HG03039 (cell line): ENCODE measurements around the gene LASP1NB.
"Not testable (repeated sequence)": the region's sequence is repeated elsewhere in the genome, so short reads cannot be mapped to it uniquely, and the experiment has no call there.

Experiments used
- ATAC-seq: cut with Tn5 transposase; IDR thresholded peaks from one replicate; pipeline ENCODE4 v1.9.1; 2021; ENCODE audit warnings: mild to moderate bottlenecking, moderate library complexity; ENCODE audit not compliant: unreplicated experiment

LASP1NB gene

DNA sequence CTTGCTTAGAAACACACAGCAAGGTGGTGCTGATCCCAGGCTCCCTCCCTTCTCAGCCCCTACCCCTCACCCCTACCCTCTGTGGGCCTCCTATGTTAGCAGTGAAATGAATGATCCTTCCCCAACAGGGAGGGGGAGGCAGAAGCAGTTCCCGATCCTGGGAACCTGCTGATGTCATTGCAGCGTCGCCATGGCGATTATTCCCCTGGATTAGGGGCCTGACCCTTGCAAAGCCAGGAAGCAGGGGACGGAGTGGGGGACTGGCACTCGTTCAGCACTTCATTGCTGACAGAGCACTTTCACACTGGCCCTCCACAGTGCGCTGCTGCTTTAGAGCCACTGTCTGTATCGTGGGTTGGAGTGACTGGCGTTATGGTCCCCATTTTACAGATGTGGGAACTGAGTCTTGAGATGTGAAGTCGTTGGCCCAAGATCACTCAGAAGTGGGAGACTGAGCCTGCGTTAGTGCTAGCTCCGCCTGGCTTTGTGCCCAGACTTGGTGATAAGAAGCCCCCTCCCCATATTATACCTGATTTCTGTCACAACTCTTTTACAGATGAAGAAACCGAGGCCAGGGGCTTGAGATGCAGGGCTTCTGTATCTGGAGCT is 29.0 kb upstream of the LASP1NB start:
- ATAC-seq = no peak

DNA sequence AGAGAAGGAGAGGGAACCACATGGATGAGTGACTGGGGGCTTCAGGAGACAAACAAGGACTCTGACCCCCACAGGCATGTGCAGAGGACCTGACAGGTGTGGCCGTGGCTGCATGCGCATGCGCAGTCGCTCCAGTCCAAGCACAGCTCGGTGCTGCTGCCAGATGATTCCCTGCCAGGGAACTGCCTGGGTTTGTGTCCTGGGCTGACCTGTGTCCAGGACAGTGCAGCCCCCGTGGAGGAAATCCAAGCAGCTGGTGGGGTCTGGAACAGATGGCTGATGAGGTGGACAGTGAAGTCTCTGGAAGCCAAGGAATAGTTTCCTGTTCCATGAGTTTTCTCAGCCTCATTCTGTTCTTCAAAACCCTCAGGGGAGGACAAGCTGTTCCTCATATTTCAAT is 28.2 kb upstream of the LASP1NB start:
- ATAC-seq = no peak

DNA sequence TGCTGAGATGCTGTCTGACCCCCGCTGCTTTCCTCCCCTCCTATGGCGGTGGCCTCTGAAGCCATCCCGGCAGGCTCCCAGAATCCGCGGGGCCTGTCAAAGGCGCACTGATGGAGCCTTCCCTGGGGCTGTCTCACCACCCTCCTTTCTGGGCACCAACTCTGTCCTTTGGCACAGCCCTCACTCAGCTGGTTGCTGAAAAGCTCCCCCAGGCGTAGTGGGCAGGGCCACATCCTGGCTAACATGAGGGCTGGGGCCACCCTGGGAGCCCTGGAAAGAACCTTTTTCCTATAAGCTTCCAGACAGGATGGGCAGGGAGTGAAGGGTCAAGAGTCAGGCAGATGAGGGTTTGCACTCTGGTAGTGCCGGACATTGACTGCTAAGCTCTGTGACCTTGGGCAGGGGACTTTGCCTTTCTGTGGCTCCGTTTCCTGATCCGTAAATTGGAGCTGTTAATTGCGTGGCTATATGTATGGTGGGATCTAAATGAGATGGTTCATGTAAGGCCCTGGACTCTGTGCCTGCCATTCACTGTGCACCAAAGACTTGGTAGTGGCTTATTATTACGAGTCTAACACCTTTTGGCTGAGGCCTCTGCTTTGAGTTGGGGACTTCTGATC is 27.6 kb upstream of the LASP1NB start:
- no peak for ATAC-seq

DNA sequence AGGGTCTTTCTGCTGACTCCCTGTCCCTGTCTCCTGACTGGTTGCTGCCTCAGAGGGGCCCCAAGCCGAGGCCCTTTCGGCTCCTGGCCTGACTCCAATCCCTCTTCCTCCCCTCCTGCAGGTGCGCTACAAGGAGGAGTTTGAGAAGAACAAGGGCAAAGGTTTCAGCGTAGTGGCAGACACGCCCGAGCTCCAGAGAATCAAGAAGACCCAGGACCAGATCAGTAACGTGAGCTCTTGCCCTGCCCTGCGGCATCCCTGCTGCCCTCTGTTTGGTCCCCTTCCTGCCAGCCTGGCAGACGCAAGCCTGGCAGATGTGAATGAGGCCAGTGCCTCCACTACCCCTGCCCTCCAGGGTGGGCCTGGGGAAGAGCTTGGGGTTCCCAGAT is 27.1 kb upstream of the LASP1NB start:
- no peak for ATAC-seq

DNA sequence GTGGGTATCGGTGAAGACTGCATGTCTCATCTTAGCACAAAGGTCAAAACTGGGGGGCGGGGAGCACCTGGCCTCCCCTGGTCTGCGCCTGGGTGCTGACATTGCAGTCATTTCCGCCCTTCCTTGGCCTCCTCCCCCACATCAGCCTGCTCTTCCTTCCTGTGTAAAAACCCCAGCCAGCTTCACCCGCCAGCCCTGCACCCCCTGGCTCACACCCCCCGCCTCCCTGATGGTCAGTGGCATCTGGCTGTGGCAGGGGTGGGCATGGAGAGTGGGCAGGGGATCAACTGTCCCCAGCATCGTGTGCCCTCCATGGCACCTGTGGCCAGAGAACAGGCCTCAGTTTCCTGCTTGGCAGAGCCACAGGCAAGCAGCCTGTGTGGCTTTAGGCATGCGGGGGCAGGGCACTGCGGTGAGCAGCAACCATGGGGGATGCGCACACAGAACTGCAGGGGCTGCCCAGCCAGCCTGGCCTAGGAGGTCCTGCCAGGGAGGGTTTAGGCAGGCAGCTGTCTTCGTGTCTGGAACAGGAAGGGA is 26.5 kb upstream of the LASP1NB start:
- no peak for ATAC-seq

DNA sequence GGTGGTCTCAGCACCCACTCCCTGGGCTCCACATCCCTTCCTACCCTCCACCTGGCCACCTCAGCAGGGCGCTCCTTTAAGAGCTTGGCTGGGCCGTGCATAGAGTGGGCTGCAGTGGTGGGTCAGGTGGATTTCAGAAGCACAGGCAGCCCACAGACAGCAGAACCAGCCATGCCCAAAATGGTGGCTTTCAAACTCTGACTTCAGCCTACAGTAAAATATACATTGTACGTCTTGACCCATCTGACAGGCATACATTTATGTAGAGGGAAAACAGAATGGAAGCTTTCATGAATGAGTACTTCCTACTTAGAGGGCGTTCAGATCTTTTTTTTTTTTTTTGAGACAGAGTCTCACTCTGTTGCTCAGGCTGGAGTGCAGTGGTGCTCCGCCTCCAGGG is 26.0 kb upstream of the LASP1NB start:
- ATAC-seq = no peak

DNA sequence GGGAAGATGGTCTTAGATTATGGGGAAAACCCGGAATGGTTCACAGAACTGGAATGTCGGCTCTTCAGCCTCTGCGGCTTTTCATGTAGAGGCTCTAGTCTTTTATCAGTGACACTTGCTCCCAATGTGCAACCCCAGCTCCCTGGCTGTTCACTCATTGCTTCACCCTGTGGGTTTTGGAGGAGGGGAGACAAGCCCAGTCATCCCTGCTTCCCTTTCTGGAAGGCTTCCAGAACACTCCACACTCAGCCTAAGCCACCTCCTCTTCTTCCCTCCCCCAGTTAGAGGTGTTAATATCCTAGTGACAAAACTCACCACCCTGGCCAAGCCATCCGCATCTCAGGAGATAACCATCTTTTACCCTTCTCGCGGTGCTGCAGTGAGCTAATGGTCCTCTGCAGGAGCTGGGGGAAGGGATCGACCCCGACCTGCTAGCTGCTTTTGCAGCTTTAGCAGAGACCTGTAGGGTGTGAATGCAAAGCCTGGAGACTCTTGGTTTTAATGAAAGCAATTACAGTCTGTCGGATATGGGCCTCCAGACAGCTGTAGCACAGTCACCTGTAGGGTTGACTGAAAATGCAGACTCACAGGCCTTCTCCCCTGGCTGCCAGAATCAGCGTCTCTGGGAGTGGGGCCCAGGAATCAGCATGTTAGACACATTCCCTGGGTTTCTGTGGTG is 24.3 kb upstream of the LASP1NB start:
- no peak for ATAC-seq

DNA sequence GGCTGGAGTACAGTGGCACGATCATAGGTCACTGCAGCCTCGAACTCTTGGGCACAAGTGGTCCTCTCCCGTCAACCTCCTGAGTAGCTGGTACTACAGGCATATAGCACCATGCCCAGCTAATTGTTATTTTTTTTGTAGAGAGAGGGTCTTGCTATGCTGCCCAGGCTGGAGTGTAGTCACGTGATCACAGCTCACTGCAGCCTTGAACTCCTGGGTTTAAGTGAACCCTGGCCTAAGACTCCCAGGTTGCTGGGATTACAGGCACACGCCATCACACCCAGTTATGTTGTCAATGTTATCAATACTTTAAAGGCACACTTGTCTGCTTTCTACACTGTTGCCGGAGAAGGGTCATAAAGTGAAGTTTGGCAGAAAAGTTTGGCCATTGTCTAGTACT is 22.0 kb upstream of the LASP1NB start:
- ATAC-seq = no peak

DNA sequence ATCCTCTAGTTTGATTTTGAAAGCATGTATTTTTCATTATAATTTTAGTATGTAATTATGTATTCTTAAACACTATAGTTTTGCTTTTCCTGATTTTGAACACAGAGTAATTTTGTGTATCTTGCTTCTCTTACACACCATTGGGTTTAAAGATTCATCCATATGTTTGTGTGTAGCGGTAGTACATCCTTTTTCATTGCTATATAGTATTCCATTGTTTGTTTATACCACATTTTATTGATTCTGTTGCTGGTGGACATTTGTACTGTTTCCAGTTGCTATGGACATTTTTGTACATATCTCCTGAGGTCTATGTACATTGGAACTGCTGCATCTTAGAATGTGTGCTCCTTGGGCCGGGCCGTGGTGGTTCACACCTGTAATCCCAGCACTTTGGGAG is 20.5 kb upstream of the LASP1NB start:
- no peak for ATAC-seq

DNA sequence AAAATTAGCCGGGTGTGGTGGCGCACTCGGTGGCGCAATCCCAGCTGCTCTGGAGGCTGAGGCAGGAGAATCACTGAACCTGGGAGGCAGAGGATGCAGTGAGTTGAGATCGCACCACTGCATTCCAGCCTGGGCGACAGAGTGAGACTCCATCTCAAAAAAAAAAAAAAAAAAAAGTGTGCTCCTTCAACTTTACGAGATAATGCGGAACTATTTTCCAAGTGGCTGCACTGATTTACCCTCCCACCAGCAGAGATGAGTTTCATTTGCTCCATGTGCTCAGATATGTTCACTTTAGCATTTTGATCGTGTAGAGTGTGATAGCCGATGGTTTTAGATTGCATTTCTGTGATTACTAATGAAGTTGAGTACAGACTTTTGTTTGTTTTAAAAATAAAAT is 20.0 kb upstream of the LASP1NB start:
- no peak for ATAC-seq

DNA sequence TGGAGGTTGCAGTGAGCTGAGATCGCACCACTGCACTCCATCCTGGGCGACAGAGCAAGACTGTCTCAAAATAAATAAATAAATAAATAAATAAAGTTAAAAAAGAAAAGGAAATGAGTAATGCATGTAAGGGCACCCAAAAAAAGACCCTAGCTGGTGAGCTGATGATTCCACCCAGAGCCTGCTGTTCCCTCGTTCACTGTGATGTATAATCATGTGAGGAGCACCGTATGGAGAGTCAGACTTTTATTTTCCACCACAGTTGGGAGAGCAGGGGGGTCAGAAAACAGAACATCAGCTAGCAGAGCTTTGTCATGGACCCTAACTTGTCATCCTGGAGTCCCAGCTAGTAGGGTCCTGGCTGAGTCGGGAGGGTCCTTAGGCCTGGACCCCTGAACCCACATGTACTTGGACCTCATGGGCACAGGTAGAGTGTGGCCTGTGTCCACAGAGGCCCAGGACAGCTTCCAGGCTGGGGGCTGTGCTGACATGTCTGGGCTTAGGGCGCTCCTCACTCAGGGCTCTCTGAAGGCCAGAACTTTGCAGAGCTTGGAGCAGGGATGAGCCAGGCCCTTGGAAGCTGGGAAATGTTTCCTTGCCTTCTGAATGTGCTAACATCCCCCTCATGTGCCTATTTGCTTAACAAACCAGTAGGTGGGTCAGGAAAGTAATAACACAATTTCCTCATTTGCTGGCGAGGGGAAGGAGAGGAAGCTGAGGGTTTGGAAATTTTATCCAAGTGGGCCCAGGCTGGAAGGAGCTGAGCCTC is 18.8 kb upstream of the LASP1NB start:
- ATAC-seq = no peak

DNA sequence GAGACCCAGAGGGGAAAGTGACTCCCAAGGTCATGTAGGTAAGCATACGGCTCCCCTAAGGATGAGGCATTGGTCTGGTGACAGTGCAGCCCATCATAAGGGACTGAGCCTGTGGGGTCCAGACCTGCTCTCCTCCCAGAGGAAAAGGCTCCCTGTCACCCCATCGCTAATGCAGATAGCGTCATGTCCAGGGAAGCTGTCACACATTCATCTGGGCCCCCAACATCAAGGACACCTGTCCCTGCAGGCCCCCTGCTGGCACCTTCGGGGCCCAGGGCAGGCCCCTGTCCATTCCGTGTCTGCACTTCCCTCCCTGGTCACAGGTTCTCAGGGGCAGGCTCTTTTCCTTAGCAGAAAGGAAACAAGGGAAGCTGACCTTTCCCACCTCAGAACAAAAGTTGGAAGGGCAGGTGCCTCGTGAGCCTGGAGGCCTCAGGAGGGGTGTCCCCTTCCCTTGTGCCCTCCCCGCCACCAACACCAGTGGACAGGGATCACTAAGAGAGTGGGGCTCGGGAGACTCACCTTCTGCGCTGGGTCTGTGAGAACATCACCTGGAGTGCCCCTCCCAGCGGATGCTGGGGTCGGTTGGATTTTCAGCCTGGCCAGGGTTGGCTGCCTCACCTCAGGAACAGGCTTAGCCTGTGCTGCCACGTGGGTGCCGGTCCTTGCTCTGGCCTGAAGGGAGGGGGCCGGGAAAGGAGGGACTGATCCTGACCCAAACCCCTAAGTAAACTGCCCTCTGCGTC is 17.3 kb upstream of the LASP1NB start:
- ATAC-seq = no peak

DNA sequence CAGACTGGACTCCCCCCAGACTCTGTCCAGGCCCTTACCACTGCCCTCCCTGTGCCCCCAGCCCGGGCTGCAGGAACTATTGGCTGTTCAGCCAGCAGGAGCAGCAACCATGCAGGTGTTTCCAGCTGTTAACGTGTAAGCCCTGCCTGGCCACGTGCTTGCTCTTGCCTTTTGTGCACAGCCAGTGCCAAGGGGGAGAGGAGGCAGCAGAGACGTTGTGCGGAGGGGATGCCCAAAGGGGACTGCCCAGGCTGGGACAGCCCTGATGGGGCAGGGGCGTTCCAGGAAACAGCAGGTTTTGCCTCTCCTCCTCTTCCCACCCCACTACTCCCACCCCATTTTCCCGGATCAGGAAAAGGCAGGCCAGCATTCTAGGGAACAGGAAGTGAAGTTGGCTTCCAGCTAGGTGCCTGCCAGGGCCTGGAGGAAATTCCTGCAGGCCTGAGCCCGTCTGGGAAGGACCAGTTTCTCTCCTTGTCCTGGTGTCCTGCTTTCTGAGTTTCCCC is 16.7 kb upstream of the LASP1NB start:
- no peak for ATAC-seq

DNA sequence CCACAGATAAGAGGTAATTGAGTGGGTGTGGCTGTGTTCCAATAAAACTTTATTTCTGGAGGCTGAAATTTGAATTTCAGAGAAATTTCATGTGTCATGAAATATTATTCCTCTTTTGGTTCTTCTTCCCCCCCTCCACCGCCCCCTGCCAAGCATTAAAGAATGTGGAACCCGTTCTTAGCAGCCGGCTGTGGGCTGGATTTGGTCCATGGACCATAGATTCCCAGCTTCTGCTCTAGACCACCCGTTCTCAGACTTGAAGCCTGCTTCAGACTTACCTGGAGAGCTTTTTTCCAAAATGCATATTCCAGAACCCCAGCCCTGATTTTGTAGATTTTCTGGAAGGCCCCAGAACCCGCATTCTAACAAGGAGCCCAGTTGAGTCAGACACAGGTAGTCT is 15.1 kb upstream of the LASP1NB start:
- ATAC-seq = no peak

DNA sequence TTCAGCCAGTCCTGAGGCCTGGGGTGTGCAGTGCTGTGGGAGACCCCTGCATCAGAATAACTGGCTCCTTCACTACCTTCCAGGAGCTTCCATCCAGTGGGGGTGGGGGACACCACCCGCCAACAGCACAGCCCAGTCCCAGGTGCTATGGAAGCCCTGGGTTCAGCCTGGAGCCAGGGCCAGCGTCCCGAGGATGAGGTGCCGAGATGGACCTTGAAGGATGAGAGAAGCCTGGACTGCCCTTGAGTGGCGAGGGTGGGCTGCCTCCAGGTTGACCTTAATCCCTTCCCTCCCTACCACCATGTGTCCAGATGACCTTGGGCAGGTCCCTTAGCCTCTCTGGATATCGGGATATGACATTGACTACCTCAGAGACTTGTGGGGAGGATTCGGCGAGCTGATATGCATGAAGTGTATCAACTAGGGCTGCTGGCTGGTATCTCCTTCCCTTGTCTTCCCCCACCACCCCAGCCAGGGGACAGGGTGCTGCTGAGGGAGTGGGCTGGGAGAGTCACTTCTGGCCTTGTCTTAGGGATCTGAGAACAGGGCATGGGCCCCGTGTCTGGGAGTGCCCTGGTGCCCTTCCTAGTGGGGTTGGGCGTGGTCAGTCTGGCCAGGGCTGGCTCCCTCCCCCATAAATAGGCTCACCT is 14.2 kb upstream of the LASP1NB start:
- ATAC-seq = no peak

DNA sequence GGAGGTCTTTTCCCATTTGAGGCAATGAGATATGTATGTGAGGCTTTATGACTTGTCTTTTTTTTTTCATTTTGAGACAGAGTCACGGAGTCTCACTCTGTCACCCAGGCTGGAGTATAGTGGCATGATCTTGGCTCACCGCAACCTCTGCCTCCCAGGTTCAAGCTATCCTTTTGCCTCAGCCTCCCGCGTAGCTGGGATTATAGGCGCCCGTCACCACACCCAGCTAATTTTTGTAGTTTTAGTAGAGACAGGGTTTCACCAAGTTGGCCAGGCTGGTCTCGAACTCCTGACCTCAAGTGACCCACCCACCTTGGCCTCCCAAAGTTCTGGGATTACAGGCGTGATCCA is 13.7 kb upstream of the LASP1NB start:
- ATAC-seq = not testable (repeated sequence)

DNA sequence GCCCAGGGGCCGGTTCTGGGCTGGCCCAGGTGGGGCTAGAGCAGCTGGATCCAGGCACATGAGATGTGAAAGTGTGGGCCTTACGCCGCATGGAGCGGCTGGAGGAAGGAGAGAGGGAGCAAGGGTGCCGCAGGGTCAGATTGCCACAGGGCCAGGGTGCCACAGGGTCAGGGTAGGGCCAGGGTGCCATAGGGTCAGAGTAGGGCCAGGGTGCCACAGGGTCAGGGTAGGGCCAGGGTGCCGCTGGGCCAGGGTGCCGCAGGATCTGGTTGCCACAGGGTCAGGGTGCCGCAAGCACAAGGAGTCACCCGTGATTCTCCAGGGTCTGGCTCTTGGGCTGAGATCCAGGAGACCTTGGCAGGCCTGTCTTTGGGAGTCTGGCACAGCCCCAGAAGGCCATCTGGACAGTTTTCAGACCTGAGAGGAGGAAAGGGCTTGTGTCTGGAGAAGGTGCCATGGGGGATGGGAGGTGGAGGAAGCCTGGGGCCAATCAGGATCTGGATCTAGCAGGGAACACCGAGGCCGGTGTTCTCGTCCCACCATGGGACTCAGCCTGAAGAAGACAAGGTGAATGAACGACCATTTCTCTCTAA is 13.1 kb upstream of the LASP1NB start:
- ATAC-seq = no peak

DNA sequence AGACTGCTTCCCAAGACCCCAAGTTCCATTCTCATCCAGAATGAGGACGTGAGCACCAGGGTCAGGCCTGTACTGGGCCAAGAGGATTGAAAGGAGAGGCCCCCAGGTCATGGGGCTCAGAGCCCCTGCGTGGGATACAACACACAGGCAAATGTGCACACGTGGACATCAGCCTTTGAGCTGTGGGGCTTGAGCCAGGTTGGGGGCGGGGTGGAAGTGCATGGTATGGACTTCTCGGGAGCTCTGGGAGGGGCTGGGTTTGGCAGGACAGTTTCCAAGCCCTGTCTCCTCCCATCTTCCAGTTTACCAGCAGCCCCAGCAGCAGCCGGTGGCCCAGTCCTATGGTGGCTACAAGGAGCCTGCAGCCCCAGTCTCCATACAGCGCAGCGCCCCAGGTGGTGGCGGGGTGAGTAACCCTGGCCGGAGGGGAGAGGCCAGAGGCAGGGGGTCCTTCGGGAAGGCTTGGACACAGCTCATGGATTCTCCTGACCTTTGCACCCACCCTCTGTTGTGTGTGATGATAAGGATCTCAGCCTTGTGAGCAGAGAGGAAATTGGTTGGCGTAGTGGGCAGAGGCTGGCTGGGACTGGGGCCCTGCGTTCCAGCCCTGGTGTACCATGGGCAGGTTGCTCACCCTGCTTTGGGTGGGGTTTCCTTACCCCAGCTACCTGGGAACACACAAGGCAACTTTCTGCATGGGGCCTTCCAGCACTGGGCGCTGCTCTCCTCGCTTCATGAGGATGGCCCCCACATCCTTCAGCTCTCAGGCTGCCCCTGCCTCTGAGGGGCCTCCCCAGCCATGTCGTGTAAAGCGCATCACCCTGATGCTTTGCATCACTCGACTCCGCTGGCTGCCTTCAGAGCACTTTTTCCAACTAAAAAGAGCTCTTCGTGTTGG is 10.4 kb upstream of the LASP1NB start:
- ATAC-seq = no peak

DNA sequence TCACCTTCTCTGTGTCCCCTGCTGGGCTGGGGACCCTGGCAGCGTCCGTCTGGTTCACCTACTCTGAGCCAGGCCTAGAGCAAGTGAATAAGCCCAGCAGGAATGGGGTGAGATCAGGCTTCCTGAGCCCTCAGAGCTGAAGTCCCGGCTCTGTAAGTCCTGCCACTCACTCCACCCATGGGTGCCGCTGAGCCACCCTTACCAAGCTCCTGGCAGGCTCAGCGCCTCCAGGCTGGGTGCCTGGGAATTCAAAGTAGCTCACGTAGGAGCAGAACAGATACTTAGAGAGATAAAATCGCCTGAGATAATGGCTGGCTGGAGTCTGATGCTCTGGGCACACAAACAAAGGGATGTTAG is 9.8 kb upstream of the LASP1NB start:
- ATAC-seq = no peak
